GM23338 (cell line): ENCODE measurements around the gene NUP43.

ENCODE experiments used
- CREB1 ChIP-seq: fragments of 250-450 bp; sonication (Bioruptor Pico); IDR thresholded peaks from 2 replicates; pipeline ENCODE4 v1.5.0; 2020; ENCODE audit warnings: low read depth, mild to moderate bottlenecking, moderate library complexity
- CTCF ChIP-seq, 2 experiments: fragments of 200-600 bp in 1 of 2; sonication (generic) in 1 of 2; conservative IDR thresholded peaks; 2 replicates each; pipeline versions ENCODE4 v1.5.1 to v1.6.1; 2016 to 2017; ENCODE audit warnings: antibody characterized with exemption in 2 of 2, low read depth in 2 of 2, mild to moderate bottlenecking in 2 of 2, moderate library complexity in 1 of 2
- ETS1 ChIP-seq: IDR thresholded peaks from 2 replicates; pipeline ENCODE4 v1.6.1; 2016; ENCODE audit warnings: antibody characterized with exemption
- EZH2 ChIP-seq: fragments of 200-600 bp; sonication (generic); IDR thresholded peaks from one replicate; pipeline ENCODE4 v1.8.0; 2017; ENCODE audit warnings: antibody characterized with exemption, mild to moderate bottlenecking, low read depth; ENCODE audit not compliant: unreplicated experiment
- EZH2phosphoT487 ChIP-seq: fragments of 200-600 bp; sonication (generic); IDR thresholded peaks from one replicate; pipeline ENCODE4 v1.8.1; 2018; ENCODE audit warnings: antibody characterized with exemption; ENCODE audit not compliant: unreplicated experiment
- NANOG ChIP-seq: IDR thresholded peaks from 2 replicates; pipeline ENCODE4 v1.6.1; 2016; ENCODE audit warnings: antibody characterized with exemption, borderline replicate concordance
- POLR2AphosphoS5 ChIP-seq: IDR thresholded peaks from 2 replicates; pipeline ENCODE4 v1.6.1; 2016; ENCODE audit warnings: antibody characterized with exemption, low read depth
- REST ChIP-seq: IDR thresholded peaks from one replicate; pipeline ENCODE4 v1.6.1; 2018; ENCODE audit warnings: antibody characterized with exemption; ENCODE audit not compliant: unreplicated experiment
- STAT1 ChIP-seq: IDR thresholded peaks from one replicate; pipeline ENCODE4 v1.6.1; 2016; ENCODE audit warnings: antibody characterized with exemption; ENCODE audit not compliant: unreplicated experiment
- ZNF114 ChIP-seq: fragments of 250-450 bp; sonication (Bioruptor Pico); IDR thresholded peaks from 2 replicates; pipeline ENCODE4 v1.5.0; 2020; ENCODE audit warnings: mild to moderate bottlenecking, moderate library complexity
- ZNF331 ChIP-seq: fragments of 250-450 bp; sonication (Bioruptor Pico); IDR thresholded peaks from 2 replicates; pipeline ENCODE4 v1.5.0; 2020; ENCODE audit warnings: low read depth, mild to moderate bottlenecking, moderate library complexity
- ZNF462 ChIP-seq: fragments of 250-450 bp; sonication (Bioruptor Pico); IDR thresholded peaks from 2 replicates; pipeline ENCODE4 v1.5.0; 2020; ENCODE audit warnings: mild to moderate bottlenecking, moderate library complexity

- TF ChIP-seq CTCF (conservative IDR thresholded peaks at IDR 0.05; ENCODE audit: low read depth in 2 of 2) (no peak), EZH2phosphoT487 (no peak), CREB1 (CRISPR knock-in tag) (no peak), POLR2AphosphoS5 (no peak), EZH2 (no peak), NANOG (no peak), ZNF331 (CRISPR knock-in tag) (no peak), ZNF462 (no peak), REST (no peak), ETS1 (no peak), ZNF114 (CRISPR knock-in tag) (no peak), STAT1 (no peak)
Observed at GRCh38 chr6:149727793-149728498, 18.4 kb downstream of the NUP43 start.
